Measurements from ENCODE around the gene CENPU. TPM values are rescaled to one million over a fixed set of nuclear protein-coding genes. Genes with fewer than 3 reads are reported as not detected.
A peak's percentile ranks its signal among the peaks of the same experiment; 100 is the strongest.

Gene CENPU
- total and polyA plus RNA-seq, 5 experiments from 2014 or later, result 1.7 to 2.8 (median 1.9) TPM; not detected in 1

DNA sequence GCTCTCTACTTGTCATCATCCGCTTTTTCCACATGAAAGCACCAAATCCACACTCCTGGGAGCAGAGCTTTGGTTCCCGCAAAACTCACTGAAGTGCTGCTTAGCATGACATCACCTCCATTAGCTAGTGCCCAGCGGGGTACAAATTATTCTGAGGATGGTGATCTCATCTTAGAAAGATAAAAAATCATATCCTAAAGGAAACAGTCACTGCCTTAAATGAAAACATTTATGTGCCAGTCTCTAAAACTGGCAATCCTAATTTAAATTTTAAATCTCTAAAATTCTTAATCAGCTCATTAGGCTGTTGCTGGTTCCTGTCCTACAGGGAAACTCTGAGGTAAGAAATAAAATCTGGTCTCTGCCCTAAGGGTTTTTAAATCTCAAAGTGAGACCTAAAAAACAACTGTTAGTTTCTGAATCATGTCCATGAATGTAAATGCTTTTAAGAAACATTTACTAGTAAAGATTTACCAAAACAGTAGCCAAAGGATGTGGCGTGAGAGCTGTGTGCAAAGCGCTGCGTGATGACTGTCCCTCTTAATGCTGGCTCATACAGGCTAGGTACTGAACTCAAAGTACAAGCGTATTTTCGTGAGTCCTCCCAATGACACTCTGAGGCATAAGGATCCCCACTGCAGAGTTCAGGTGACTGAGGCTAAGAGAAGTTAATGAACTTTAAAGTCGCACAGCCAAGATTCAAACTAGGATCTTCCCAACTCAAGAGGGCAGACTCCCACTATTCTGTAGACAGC lies 89.2 kb downstream of the CENPU start:
- Mint-ChIP-seq H3K27ac (peak overlapping the region in 5 of 10 donors; percentile 9 to 57 (median 35)), H3K4me1 (peaks cover 35 to 77% (median 69%) of the 10 kb centered on the region in 4 donors), H3K9me3 (no peaks in the 10 kb centered on the region), H3K36me3 (peaks cover 4 to 57% (median 7%) of the 10 kb centered on the region in 3 donors), H3K27me3 (no peaks in the 10 kb centered on the region), H3K4me3 (peak overlapping the region in 5 of 10 donors; percentile 15 to 94 (median 29))
- DNase-seq (no peak), ATAC-seq (no peak)
- POLR2A ChIA-PET, result interaction anchor here (0.6 to 1.2 kb wide), 3 partner anchors 71 to 170 kb away, joined by 3 to 4 read pairs (median 4); partner anchors contain the start of genes CENPU and IRF2

Other genes with a start within 250 kb of the CENPU start
- gene CASP3, start 84.6 kb downstream of the CENPU start, total RNA-seq, result 10 to 100 TPM; 19.6 to 22.8 TPM
- 1 to 10 TPM; 1.9 to 4.7 (median 3.3) TPM for gene CASP3, start 84.6 kb downstream of the CENPU start, polyA plus RNA-seq
- 10 to 100 TPM; 16.1 to 17.6 TPM for gene PRIMPOL, start 84.4 kb downstream of the CENPU start, total RNA-seq
- gene PRIMPOL, start 84.4 kb downstream of the CENPU start, polyA plus RNA-seq, result 10 to 100 TPM; 12.1 to 16.5 (median 12.7) TPM
- gene ACSL1, start 91.9 kb upstream of the CENPU start, total RNA-seq, result 10 to 100 TPM in 1 of 2 experiments, 1 to 10 TPM in 1; 8.2 to 10.7 TPM
- gene ACSL1, start 91.9 kb upstream of the CENPU start, polyA plus RNA-seq, result 1 to 10 TPM; 2.2 to 3.2 (median 2.3) TPM